Tibial nerve (tissue), 4 donors: ENCODE measurements around the gene BAAT. TPM values are rescaled to one million over a fixed set of nuclear protein-coding genes. Genes with fewer than 3 reads are reported as not detected.

Source experiments
- DNase-seq, 2 donors: peaks; one replicate each; pipeline ENCODE4 v3.0.0-alpha.2; 2019; ENCODE audit warnings: low spot score in 2 of 2
- H3K27ac ChIP-seq, 4 donors: fragments of 200-600 bp; sonication (generic) in 3 of 4; one replicate each; pipeline ENCODE4 v1.5.1; 2017 to 2019; ENCODE audit warnings: mild to moderate bottlenecking in 1 of 4
- H3K27me3 ChIP-seq, 2 donors: fragments of 200-600 bp; sonication (generic) in 1 of 2; one replicate each; pipeline versions ENCODE4 v1.5.1 to v1.6.0; 2017 to 2019
- H3K36me3 ChIP-seq, 3 donors: fragments of 200-600 bp; sonication (generic); one replicate each; pipeline ENCODE4 v1.5.1; 2018 to 2019
- H3K4me1 ChIP-seq, 4 donors: fragments of 200-600 bp; sonication (generic) in 3 of 4; one replicate each; pipeline ENCODE4 v1.5.1; 2017 to 2019
- H3K4me3 ChIP-seq, 4 donors: fragments of 200-600 bp; sonication (generic) in 3 of 4; one replicate each; pipeline ENCODE4 v1.5.1; 2017 to 2019; ENCODE audit warnings: mild to moderate bottlenecking in 1 of 4, moderate library complexity in 1 of 4
- H3K9me3 ChIP-seq, 4 donors: fragments of 200-600 bp; sonication (generic) in 3 of 4; one replicate each; pipeline ENCODE4 v1.5.1; 2017 to 2019
- EP300 ChIP-seq, 2 donors: sonication (generic); formaldehyde crosslinking; IDR thresholded peaks; one replicate each; pipeline ENCODE4 v1.6.1; 2017; ENCODE audit warnings: antibody characterized with exemption in 2 of 2, mild to moderate bottlenecking in 1 of 2
- POLR2A ChIP-seq, 2 donors: fragments of 450-650 bp; IDR thresholded peaks; one replicate each; pipeline ENCODE4 v1.6.1; 2017; ENCODE audit warnings: antibody characterized with exemption in 2 of 2, mild to moderate bottlenecking in 2 of 2, moderate library complexity in 2 of 2
- WGBS, 2 donors: methylation state at CpG; one replicate each; pipeline ENCODE4 v1.1.5; 2018; 5-methylcytosine and 5-hydroxymethylcytosine counted together
- total RNA-seq, 4 donors: library from RNA; depleted of rRNA; stranded (reverse); fragments of >200 nt; gene quantifications; one replicate each; pipeline ENCODE4 v1.1.0, GENCODE V29; 2016
- TF ChIP-seq, protein P1 (sequence below), 5 experiments: fragments of 200-600 bp in 3 of 5; fragments of 450-650 bp in 2 of 5; sonication (generic) in 3 of 5; IDR thresholded peaks; one replicate each; pipeline ENCODE4 v1.5.1; 2016 to 2019; ENCODE audit warnings: antibody characterized with exemption in 5 of 5, mild to moderate bottlenecking in 3 of 5, moderate library complexity in 2 of 5

Gene BAAT
- total RNA-seq, 4 donors from 2014 or later: not detected

DNA sequence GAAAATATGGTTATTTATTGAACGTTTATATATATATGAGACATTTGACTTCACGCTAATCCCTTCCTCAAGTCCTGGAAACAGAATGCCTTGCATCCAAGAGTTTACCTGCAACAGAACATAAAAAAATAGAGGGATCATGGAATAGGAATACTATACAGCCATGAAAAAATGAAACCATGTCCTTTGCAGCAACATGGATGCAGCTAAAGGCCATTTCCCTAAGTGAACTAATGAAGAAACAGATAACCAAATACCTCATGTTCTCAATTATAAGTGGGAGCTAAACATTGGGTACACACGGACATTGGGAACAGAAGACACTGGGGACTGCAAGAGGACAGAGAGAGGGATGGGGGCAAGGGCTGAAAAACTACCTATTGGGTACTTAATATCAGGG is 13.0 kb downstream of the BAAT start:
- DNase-seq: no peak
- H3K4me1 ChIP-seq: no peaks in the 10 kb centered on the region
- no peaks in the 10 kb centered on the region for H3K36me3 ChIP-seq
- TF ChIP-seq POLR2A (IDR thresholded peaks at IDR 0.05) (no peak), EP300 (IDR thresholded peaks at IDR 0.05) (no peak)
- TF ChIP-seq, protein P1, sequence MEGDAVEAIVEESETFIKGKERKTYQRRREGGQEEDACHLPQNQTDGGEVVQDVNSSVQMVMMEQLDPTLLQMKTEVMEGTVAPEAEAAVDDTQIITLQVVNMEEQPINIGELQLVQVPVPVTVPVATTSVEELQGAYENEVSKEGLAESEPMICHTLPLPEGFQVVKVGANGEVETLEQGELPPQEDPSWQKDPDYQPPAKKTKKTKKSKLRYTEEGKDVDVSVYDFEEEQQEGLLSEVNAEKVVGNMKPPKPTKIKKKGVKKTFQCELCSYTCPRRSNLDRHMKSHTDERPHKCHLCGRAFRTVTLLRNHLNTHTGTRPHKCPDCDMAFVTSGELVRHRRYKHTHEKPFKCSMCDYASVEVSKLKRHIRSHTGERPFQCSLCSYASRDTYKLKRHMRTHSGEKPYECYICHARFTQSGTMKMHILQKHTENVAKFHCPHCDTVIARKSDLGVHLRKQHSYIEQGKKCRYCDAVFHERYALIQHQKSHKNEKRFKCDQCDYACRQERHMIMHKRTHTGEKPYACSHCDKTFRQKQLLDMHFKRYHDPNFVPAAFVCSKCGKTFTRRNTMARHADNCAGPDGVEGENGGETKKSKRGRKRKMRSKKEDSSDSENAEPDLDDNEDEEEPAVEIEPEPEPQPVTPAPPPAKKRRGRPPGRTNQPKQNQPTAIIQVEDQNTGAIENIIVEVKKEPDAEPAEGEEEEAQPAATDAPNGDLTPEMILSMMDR (IDR thresholded peaks at IDR 0.05): no peak
- H3K4me3 ChIP-seq: no peak overlapping the region
- H3K27ac ChIP-seq: no peak overlapping the region
- WGBS, 2 donors: 95% methylated on average over 3 of the region's 3 CpGs
- no peaks in the 10 kb centered on the region for H3K9me3 ChIP-seq
- no peaks in the 10 kb centered on the region for H3K27me3 ChIP-seq

DNA sequence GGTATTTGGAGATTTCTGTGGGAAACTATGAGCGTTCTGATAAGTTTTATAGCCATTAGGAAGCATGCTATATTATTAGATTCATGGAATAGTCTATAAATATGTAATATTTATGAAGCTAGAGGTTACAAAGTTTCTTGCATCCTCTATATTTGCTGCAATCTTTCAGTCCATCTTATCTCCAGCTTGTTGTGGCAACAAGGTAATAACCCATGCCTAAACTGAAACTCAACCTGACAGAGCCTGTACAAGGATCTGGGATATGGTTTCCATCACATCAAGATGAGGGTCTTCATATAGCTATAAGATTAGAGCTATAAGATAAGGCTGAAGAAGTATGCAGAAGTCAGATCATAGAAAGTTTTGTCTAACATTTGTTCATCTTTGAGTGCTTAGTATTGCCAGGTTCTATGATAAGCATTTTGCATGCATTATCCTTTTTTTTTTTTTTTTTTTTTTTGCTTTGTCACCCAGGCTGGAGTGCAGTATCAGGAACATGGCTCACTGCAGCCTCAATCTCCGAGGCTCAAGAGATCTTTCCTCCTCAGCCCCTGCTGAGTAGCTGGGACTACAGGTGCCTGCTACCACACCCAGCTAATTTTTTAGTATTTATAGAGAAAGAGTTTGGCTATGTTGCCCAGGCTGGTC is 14.8 kb downstream of the BAAT start:
- Histone ChIP-seq H3K9me3 (no peaks in the 10 kb centered on the region), H3K27me3 (no peaks in the 10 kb centered on the region), H3K4me3 (no peak overlapping the region), H3K27ac (no peak overlapping the region), H3K36me3 (no peaks in the 10 kb centered on the region), H3K4me1 (no peaks in the 10 kb centered on the region)
- TF ChIP-seq EP300 (IDR thresholded peaks at IDR 0.05) (no peak), POLR2A (IDR thresholded peaks at IDR 0.05) (no peak)
- TF ChIP-seq, protein P1 (IDR thresholded peaks at IDR 0.05): no peak
- DNase-seq: no peak
- 76 to 78% methylated on average over 2 of the region's 2 CpGs for WGBS, 2 donors

DNA sequence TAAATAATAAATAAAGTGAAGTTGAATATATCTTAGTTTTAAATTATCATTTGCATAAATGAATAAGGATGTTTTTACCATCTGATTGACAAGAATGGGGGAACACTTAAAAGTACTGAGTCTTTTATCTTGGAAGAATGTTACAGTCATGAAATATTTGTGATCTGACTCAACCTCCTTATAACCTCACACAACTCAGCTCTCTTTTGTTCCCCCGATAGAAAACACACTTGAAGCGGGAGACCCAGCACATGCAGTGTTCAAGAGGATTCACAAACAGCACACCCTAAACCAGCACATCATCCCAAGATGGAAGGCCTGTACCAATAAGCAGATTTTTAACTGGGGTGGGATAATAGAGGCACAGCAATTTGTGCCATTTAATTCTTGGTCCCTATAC is 15.5 kb downstream of the BAAT start:
- WGBS, 2 donors: 61 to 65% methylated on average over 2 of the region's 2 CpGs
- Histone ChIP-seq H3K27ac (no peak overlapping the region), H3K9me3 (no peaks in the 10 kb centered on the region), H3K36me3 (no peaks in the 10 kb centered on the region), H3K27me3 (no peaks in the 10 kb centered on the region), H3K4me3 (no peak overlapping the region), H3K4me1 (no peaks in the 10 kb centered on the region)
- TF ChIP-seq, protein P1 (IDR thresholded peaks at IDR 0.05): no peak
- no peak for TF ChIP-seq EP300 (IDR thresholded peaks at IDR 0.05)
- no peak for TF ChIP-seq POLR2A (IDR thresholded peaks at IDR 0.05)
- DNase-seq: no peak

DNA sequence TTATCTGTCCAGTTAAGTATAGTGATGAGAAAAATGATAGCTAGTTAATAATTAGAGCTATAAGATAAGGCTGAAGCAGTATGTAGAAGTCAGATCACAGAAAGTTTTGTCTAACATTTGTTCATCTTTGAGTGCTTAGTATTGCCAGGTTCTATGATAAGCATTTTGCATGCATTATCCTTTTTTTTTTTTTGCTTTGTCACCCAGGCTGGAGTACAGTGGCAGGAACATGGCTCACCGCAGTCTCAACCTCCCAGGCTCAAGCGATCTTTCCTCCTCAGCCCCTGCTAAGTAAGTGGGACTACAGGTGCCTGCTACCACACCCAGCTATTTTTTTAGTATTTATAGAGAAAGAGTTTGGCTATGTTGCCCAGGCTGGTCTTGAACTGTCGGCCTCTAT is 17.5 kb downstream of the BAAT start:
- no peak for DNase-seq
- 96 to 98% methylated on average over 3 of the region's 3 CpGs for WGBS, 2 donors
- no peaks in the 10 kb centered on the region for H3K27me3 ChIP-seq
- no peaks in the 10 kb centered on the region for H3K4me1 ChIP-seq
- no peaks in the 10 kb centered on the region for H3K9me3 ChIP-seq
- TF ChIP-seq, protein P1 (IDR thresholded peaks at IDR 0.05): no peak
- TF ChIP-seq EP300 (IDR thresholded peaks at IDR 0.05) (no peak), POLR2A (IDR thresholded peaks at IDR 0.05) (no peak)
- no peak overlapping the region for H3K27ac ChIP-seq
- H3K4me3 ChIP-seq: no peak overlapping the region
- H3K36me3 ChIP-seq: no peaks in the 10 kb centered on the region

DNA sequence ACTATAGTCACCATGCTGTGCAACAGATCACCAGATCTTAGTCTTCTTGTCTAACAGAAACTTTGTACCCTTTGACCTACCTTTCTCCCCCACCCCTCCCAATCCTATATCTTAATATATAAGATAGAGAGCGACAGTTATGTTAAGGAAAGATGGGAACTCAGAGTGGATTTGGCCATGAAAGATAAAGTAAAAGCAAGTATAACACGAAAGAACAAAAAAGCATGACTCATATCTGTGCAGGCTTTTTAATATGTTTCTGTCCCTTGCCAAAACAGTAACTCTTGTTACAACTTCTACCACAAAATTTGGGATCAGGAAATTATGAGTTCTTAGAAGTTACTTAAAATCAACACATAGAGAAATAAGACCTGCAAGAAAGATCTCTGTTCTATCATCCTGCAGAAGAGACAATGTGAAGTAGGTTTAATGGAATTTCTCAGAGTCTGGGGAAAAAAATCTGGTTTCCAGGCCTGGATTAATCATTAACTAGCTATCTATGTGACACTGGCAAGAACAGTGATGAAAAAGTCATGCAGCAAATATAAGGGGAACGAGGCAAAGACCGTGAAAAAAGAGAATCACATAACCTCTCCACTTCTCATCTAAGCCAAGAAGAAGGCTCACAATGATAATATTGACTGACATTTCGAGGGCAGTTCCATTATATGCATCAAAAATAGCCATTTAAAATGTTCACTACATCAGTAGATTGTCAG is 18.6 kb downstream of the BAAT start:
- no peak overlapping the region for H3K4me3 ChIP-seq
- H3K27ac ChIP-seq: no peak overlapping the region
- no peaks in the 10 kb centered on the region for H3K36me3 ChIP-seq
- WGBS, 2 donors: 62 to 67% methylated on average over 5 of the region's 5 CpGs
- TF ChIP-seq, protein P1 (IDR thresholded peaks at IDR 0.05): no peak
- H3K9me3 ChIP-seq: no peaks in the 10 kb centered on the region
- no peaks in the 10 kb centered on the region for H3K4me1 ChIP-seq
- H3K27me3 ChIP-seq: no peaks in the 10 kb centered on the region
- DNase-seq: no peak
